SK-N-SH (cell line): ENCODE results near the gene MPV17. TPM values are rescaled to one million over a fixed set of nuclear protein-coding genes. Genes with fewer than 3 reads are reported as not detected.

Experiments
- CTCF ChIA-PET: fragments of 300-600, 350-600 bp; formaldehyde crosslinking; extraction: SDS; loops from one replicate; lab custom pipeline; 2021; lab: Yijun Ruan, JAX
- POLR2A ChIA-PET: fragments of 350-600 bp; sonication (Branson Sonifier 250); formaldehyde crosslinking; extraction: SDS; loops from one replicate; lab custom pipeline; 2020; ENCODE audit warnings: antibody characterized with exemption, inconsistent platforms; lab: Yijun Ruan, JAX
- DNase-seq: peaks from one replicate; pipeline ENCODE4 v3.0.0; 2012
- H2AFZ ChIP-seq: fragments of 200-600 bp; sonication (generic); 2 replicates; pipeline ENCODE4 v1.8.1; 2016; ENCODE audit warnings: antibody characterized with exemption, mild to moderate bottlenecking, low read depth
- H3F3A ChIP-seq: fragments of 200-600 bp; sonication (generic); replicated peaks from 2 replicates; pipeline ENCODE3; 2016; ENCODE audit warnings: antibody characterized with exemption, mild to moderate bottlenecking; ENCODE audit not compliant: insufficient read depth
- H3K27ac ChIP-seq, 2 experiments: fragments of 200-500 bp in 1 of 2; fragments of 200-600 bp in 1 of 2; sonication (Bioruptor generic) in 1 of 2; sonication (generic), shearing (Covaris generic) in 1 of 2; 2 replicates each; pipeline versions ENCODE4 v1.5.1 to v1.6.1; 2014 to 2016; ENCODE audit warnings: low read depth in 2 of 2, inconsistent platforms in 1 of 2, low read length in 1 of 2, mild to moderate bottlenecking in 1 of 2, mixed read lengths in 1 of 2
- H3K27me3 ChIP-seq: fragments of 200-600 bp; sonication (generic), shearing (Covaris generic); 2 replicates; pipeline ENCODE4 v1.6.1; 2016; ENCODE audit warnings: mixed run types; ENCODE audit not compliant: insufficient read depth
- H3K36me3 ChIP-seq, 2 experiments: fragments of 200-500 bp in 1 of 2; fragments of 200-600 bp in 1 of 2; sonication (Bioruptor generic) in 1 of 2; sonication (generic) in 1 of 2; replicated peaks in 1 of 2; 2 replicates each; pipeline versions ENCODE3 to v1.5.1; 2014 to 2016; ENCODE audit warnings: low read length in 1 of 2, mild to moderate bottlenecking in 1 of 2; ENCODE audit not compliant: insufficient read depth in 2 of 2, control insufficient read depth in 1 of 2
- H3K4me1 ChIP-seq, 2 experiments: fragments of 200-500 bp in 1 of 2; fragments of 200-600 bp in 1 of 2; sonication (Bioruptor generic) in 1 of 2; sonication (generic), shearing (Covaris generic) in 1 of 2; 2 replicates each; pipeline versions ENCODE4 v1.5.1 to v1.6.1; 2014 to 2016; ENCODE audit warnings: low read depth in 1 of 2, low read length in 1 of 2, mixed run types in 1 of 2; ENCODE audit not compliant: insufficient read depth in 2 of 2, control insufficient read depth in 1 of 2
- H3K4me2 ChIP-seq: fragments of 200-600 bp; sonication (generic), shearing (Covaris generic); 2 replicates; pipeline ENCODE4 v1.6.1; 2017; ENCODE audit warnings: mixed run types
- H3K4me3 ChIP-seq, 2 experiments: fragments of 200-500 bp in 1 of 2; fragments of 200-600 bp in 1 of 2; sonication (Bioruptor generic) in 1 of 2; sonication (generic), shearing (Covaris generic) in 1 of 2; 2 replicates each; pipeline versions ENCODE4 v1.5.1 to v1.8.1; 2014 to 2016; ENCODE audit warnings: low read depth in 2 of 2, inconsistent platforms in 1 of 2, low read length in 1 of 2, mild to moderate bottlenecking in 1 of 2, mixed read lengths in 1 of 2, moderate library complexity in 1 of 2
- H3K79me2 ChIP-seq: fragments of 200-600 bp; sonication (generic); 2 replicates; pipeline ENCODE4 v1.8.1; 2017; ENCODE audit warnings: mild to moderate bottlenecking; ENCODE audit not compliant: insufficient read depth
- H3K9ac ChIP-seq: fragments of 200-600 bp; sonication (generic); 2 replicates; pipeline ENCODE4 v1.6.1; 2017; ENCODE audit warnings: mixed run types
- H3K9me2 ChIP-seq: fragments of 200-600 bp; sonication (generic); 2 replicates; pipeline ENCODE4 v1.6.1; 2017; ENCODE audit warnings: mixed run types
- H3K9me3 ChIP-seq: fragments of 200-600 bp; sonication (generic); 2 replicates; pipeline ENCODE4 v1.6.1; 2017; ENCODE audit warnings: mixed run types, mild to moderate bottlenecking, moderate library complexity
- H4K20me1 ChIP-seq: fragments of 200-600 bp; sonication (generic); 2 replicates; pipeline ENCODE4 v1.6.1; 2017; ENCODE audit warnings: mild to moderate bottlenecking, mixed run types; ENCODE audit not compliant: insufficient read depth
- CHD2 ChIP-seq: fragments of 150-350 bp; IDR thresholded peaks from 2 replicates; pipeline ENCODE4 v1.6.1; 2018; ENCODE audit warnings: low read length; ENCODE audit not compliant: partially characterized antibody
- ELF1 ChIP-seq: IDR thresholded peaks from 2 replicates; pipeline ENCODE4 v1.4.0; 2012
- EZH2phosphoT487 ChIP-seq: fragments of 200-600 bp; sonication (generic); IDR thresholded peaks from 2 replicates; pipeline ENCODE4 v1.6.1; 2017; ENCODE audit warnings: low read depth, mixed run types, mild to moderate bottlenecking, antibody characterized with exemption, moderate library complexity, borderline replicate concordance
- GATA2 ChIP-seq: sonication (generic); formaldehyde crosslinking; IDR thresholded peaks from 2 replicates; pipeline ENCODE4 v1.5.0; 2020; ENCODE audit warnings: mild to moderate bottlenecking, missing genetic modification reagents
- JUND ChIP-seq: IDR thresholded peaks from 2 replicates; pipeline ENCODE4 v1.4.0; 2012
- MXI1 ChIP-seq: IDR thresholded peaks from 2 replicates; pipeline ENCODE4 v1.6.1; 2012; ENCODE audit warnings: mild to moderate bottlenecking, low read depth, low read length, improper control_type of control experiment
- NFIC ChIP-seq: IDR thresholded peaks from 2 replicates; pipeline ENCODE4 v1.4.0; 2012; ENCODE audit warnings: borderline replicate concordance
- NRF1 ChIP-seq: IDR thresholded peaks from 2 replicates; pipeline ENCODE4 v1.6.1; 2012; ENCODE audit warnings: low read depth, mild to moderate bottlenecking, low read length
- POLR2AphosphoS5 ChIP-seq: IDR thresholded peaks from 2 replicates; pipeline ENCODE4 v1.6.1; 2012; ENCODE audit warnings: low read depth, low read length
- RAD21 ChIP-seq: IDR thresholded peaks from 2 replicates; pipeline ENCODE4 v1.6.1; 2012; ENCODE audit warnings: mild to moderate bottlenecking, low read length
- RXRA ChIP-seq: IDR thresholded peaks from 2 replicates; pipeline ENCODE4 v1.4.0; 2012; ENCODE audit warnings: low read depth, mild to moderate bottlenecking, borderline replicate concordance
- SIN3A ChIP-seq: IDR thresholded peaks from 2 replicates; pipeline ENCODE4 v1.6.1; 2012; ENCODE audit warnings: low read depth, mild to moderate bottlenecking, low read length, moderate library complexity, borderline replicate concordance
- TAF1 ChIP-seq: IDR thresholded peaks from 2 replicates; pipeline ENCODE4 v1.6.1; 2012; ENCODE audit warnings: low read depth, mild to moderate bottlenecking, low read length, moderate library complexity, borderline replicate concordance
- TCF12 ChIP-seq: IDR thresholded peaks from 2 replicates; pipeline ENCODE4 v1.4.0; 2012
- WGBS: methylation state at CpG from one replicate; pipeline ENCODE4 v1.1.6; 2017; ENCODE audit warnings: low lambda C conversion rate; 5-methylcytosine and 5-hydroxymethylcytosine counted together
- polyA plus RNA-seq, 3 experiments: library from polyadenylated mRNA; depleted of rRNA; stranded (reverse); fragments of >200 nt; gene quantifications; 2 replicates each; pipeline ENCODE4 v1.2.3, GENCODE V29; 2012
- TF ChIP-seq, protein P1 (sequence below): IDR thresholded peaks from 2 replicates; pipeline ENCODE4; 2012
- TF ChIP-seq, protein P2 (sequence below): IDR thresholded peaks from 2 replicates; pipeline ENCODE4 v1.6.1; 2012; ENCODE audit warnings: mild to moderate bottlenecking, low read depth, low read length, moderate library complexity
- TF ChIP-seq, protein P3 (sequence below): IDR thresholded peaks from 2 replicates; pipeline ENCODE4 v1.4.0; 2012; ENCODE audit warnings: low read depth
- TF ChIP-seq, protein P4 (sequence below): IDR thresholded peaks from 2 replicates; pipeline ENCODE4 v1.4.0; 2012; ENCODE audit warnings: low read depth, borderline replicate concordance

The MPV17 gene
- polyA plus RNA-seq, 1 of the 3 experiments (the other 2 are of a cell fraction) = 255 TPM

DNA sequence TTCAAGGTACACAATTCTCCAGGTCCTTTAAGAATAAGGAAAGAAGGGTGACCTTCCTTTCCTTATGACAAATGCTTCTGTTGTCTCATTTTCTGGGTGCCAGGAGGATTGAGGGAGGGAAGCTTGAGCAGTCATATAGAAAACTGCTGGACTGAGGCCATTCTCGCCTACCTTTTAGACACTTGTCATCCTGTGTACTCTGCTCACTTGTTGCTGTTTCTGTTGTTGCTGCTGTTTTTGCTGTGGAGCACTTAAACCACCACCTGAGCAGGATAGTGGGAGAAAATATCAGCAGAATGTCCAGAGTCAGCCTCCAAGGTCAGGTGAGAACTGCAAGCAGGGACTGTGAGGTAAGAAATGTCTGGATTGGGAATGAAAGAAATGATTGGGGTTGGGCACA is 44.9 kb downstream of the MPV17 start:
- ChIA-PET CTCF (interaction anchor here (2.0 to 18.0 kb wide), 5 partner anchors 10 to 199 kb away, joined by 5 to 392 read pairs (median 15); partner anchors contain the start of genes CAD, EMILIN1 and SLC30A3), POLR2A (interaction anchor here (0.6 kb wide), 1 partner anchor 215 kb away, joined by 3 read pairs; no protein-coding TSS in a partner anchor)

DNA sequence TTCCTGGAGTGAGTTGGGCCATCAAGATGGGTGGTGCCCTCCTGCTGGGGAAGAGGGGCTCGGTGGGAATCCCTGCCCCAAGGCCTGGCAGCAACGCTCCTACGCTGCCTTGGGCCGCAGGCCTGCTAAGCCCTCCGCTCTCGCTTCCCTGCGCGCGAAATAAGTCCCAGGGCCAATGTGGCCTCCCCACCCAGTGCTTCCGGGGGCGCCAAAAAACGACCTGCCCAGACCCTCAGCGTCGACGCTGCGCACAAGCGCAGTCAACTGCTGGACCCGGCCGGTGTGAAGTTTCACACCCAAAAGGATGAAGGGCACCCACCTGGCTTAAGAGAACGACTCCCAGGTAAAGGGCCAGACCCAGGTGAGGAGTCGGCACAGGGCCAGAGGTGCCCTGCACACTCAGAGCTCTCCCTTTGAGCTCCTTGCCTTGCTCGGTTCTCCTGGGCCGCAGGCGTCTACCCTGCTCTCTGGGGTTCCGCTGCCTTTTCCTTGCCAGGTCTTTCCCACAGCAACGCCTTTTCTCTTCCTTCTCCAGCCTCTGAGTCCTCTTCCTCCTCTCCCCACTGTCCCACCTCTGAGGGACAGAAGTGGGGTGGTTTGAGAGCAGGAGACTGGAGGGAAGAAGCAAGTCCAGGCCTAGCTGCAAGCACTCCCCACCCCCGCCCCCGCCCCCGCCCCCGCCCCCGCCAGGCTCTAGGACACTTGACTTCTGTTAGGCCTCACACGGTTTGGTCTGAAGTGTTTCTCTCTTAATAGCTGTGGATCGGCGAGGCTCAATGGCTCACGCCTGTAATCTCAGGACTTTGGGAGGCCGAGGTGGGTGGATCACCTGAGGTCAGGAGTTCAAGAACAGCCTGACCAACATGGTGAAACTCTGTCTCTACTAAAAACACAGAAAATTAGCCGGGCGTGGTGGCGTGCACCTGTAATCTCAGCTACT is 47.4 kb downstream of the MPV17 start, which contains the start of gene DNAJC5G:
TSS of gene DNAJC5G (plus strand) at position 223 of the 940 bp plus-strand sequence. CDS start 1,296 bp downstream, outside the sequence.
- peaks cover 0 to 4% of the 10 kb centered on the region in 2 experiments; a peak in 1 of 4 replicates for H3K4me1 ChIP-seq
- H3K36me3 ChIP-seq = no peaks in the 10 kb centered on the region
- no peak within 1 kb of the TSS for H3K4me2 ChIP-seq
- no peak within 1 kb of the TSS for H3K27ac ChIP-seq
- no peak for DNase-seq
- 84% methylated on average over 36 of the region's 39 CpGs for WGBS
- H3K9ac ChIP-seq = no peak within 1 kb of the TSS
- no peaks in the 10 kb centered on the region for H4K20me1 ChIP-seq
- no peaks in the 10 kb centered on the region for H3K9me2 ChIP-seq
- H3K4me3 ChIP-seq = no peak within 1 kb of the TSS
- H3K9me3 ChIP-seq = no peaks in the 10 kb centered on the region
- no peaks in the 10 kb centered on the region for H3K79me2 ChIP-seq
- peaks cover 15% of the 10 kb centered on the region; the same call in 1 of the 2 replicates for H3K27me3 ChIP-seq
- no peak within 1 kb of the TSS for H2AFZ ChIP-seq
- ChIA-PET CTCF (interaction anchor here (0.8 to 1.8 kb wide), 3 partner anchors 10 to 86 kb away, joined by 3 to 14 read pairs (median 7); no protein-coding TSS in a partner anchor), POLR2A (no interaction called here)
- TF ChIP-seq RAD21 = no peak
- TF ChIP-seq, protein P1, sequence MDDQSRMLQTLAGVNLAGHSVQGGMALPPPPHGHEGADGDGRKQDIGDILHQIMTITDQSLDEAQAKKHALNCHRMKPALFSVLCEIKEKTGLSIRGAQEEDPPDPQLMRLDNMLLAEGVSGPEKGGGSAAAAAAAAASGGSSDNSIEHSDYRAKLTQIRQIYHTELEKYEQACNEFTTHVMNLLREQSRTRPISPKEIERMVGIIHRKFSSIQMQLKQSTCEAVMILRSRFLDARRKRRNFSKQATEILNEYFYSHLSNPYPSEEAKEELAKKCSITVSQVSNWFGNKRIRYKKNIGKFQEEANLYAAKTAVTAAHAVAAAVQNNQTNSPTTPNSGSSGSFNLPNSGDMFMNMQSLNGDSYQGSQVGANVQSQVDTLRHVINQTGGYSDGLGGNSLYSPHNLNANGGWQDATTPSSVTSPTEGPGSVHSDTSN = no peak
- no peak for TF ChIP-seq SIN3A
- no peak for TF ChIP-seq NFIC
- no peak for TF ChIP-seq TAF1
- TF ChIP-seq RXRA = no peak
- TF ChIP-seq, protein P2, sequence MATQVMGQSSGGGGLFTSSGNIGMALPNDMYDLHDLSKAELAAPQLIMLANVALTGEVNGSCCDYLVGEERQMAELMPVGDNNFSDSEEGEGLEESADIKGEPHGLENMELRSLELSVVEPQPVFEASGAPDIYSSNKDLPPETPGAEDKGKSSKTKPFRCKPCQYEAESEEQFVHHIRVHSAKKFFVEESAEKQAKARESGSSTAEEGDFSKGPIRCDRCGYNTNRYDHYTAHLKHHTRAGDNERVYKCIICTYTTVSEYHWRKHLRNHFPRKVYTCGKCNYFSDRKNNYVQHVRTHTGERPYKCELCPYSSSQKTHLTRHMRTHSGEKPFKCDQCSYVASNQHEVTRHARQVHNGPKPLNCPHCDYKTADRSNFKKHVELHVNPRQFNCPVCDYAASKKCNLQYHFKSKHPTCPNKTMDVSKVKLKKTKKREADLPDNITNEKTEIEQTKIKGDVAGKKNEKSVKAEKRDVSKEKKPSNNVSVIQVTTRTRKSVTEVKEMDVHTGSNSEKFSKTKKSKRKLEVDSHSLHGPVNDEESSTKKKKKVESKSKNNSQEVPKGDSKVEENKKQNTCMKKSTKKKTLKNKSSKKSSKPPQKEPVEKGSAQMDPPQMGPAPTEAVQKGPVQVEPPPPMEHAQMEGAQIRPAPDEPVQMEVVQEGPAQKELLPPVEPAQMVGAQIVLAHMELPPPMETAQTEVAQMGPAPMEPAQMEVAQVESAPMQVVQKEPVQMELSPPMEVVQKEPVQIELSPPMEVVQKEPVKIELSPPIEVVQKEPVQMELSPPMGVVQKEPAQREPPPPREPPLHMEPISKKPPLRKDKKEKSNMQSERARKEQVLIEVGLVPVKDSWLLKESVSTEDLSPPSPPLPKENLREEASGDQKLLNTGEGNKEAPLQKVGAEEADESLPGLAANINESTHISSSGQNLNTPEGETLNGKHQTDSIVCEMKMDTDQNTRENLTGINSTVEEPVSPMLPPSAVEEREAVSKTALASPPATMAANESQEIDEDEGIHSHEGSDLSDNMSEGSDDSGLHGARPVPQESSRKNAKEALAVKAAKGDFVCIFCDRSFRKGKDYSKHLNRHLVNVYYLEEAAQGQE = no peak
- TF ChIP-seq, protein P3, sequence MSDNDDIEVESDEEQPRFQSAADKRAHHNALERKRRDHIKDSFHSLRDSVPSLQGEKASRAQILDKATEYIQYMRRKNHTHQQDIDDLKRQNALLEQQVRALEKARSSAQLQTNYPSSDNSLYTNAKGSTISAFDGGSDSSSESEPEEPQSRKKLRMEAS = no peak
- no peak for TF ChIP-seq NRF1
- TF ChIP-seq GATA2 (CRISPR knock-in tag) = no peak
- TF ChIP-seq JUND = no peak
- H3F3A ChIP-seq = no peaks in the 10 kb centered on the region

More for the DNA sequence above, 44.9 kb downstream of the MPV17 start:
- no peak overlapping the region for H3K4me2 ChIP-seq
- no peaks in the 10 kb centered on the region for H3K36me3 ChIP-seq
- 30% methylated on average over 1 of the region's 1 CpG for WGBS
- H3F3A ChIP-seq = no peaks in the 10 kb centered on the region
- H3K4me3 ChIP-seq = no peak overlapping the region
- H3K79me2 ChIP-seq = no peaks in the 10 kb centered on the region
- no peak for TF ChIP-seq NFIC
- TF ChIP-seq POLR2AphosphoS5 = no peak
- TF ChIP-seq RAD21 = no peak
- no peak for TF ChIP-seq MXI1
- TF ChIP-seq EZH2phosphoT487 = no peak
- no peak for TF ChIP-seq CHD2
- TF ChIP-seq ELF1 = no peak
- no peak for TF ChIP-seq TCF12
- TF ChIP-seq, protein P4, sequence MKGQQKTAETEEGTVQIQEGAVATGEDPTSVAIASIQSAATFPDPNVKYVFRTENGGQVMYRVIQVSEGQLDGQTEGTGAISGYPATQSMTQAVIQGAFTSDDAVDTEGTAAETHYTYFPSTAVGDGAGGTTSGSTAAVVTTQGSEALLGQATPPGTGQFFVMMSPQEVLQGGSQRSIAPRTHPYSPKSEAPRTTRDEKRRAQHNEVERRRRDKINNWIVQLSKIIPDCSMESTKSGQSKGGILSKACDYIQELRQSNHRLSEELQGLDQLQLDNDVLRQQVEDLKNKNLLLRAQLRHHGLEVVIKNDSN = no peak
- H3K9ac ChIP-seq = no peak overlapping the region
- no peaks in the 10 kb centered on the region for H3K9me3 ChIP-seq
- peaks cover 0 to 21% of the 10 kb centered on the region in 2 experiments; a peak in 3 of 4 replicates for H3K4me1 ChIP-seq
- no peak overlapping the region for H3K27ac ChIP-seq
- H4K20me1 ChIP-seq = no peaks in the 10 kb centered on the region
- H3K9me2 ChIP-seq = no peaks in the 10 kb centered on the region
- peaks cover 14% of the 10 kb centered on the region; the same call in 1 of the 2 replicates for H3K27me3 ChIP-seq
- DNase-seq = no peak
- H2AFZ ChIP-seq = no peak overlapping the region
